ENCODE measurements around the gene IL25. TPM values are rescaled to one million over a fixed set of nuclear protein-coding genes. Genes with fewer than 3 reads are reported as not detected.

Gene IL25
- total and polyA plus RNA-seq, 9 donors, result not detected

DNA sequence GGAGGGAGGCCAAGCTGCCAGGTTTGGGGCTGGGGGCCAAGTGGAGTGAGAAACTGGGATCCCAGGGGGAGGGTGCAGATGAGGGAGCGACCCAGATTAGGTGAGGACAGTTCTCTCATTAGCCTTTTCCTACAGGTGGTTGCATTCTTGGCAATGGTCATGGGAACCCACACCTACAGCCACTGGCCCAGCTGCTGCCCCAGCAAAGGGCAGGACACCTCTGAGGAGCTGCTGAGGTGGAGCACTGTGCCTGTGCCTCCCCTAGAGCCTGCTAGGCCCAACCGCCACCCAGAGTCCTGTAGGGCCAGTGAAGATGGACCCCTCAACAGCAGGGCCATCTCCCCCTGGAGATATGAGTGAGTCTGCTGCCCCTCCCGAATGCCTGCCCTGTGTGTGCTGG is 432 bp downstream of the IL25 start:
- Histone ChIP-seq H3K4me3 (ENCODE audit: low read length) (no peak overlapping the region), H3K27me3 (ENCODE audit: control insufficient read depth, insufficient read depth, low read length) (peaks cover 9% of the 10 kb centered on the region), H3K4me1 (ENCODE audit: control insufficient read depth, insufficient read depth, low read length) (peaks cover 11% of the 10 kb centered on the region), H3K27ac (ENCODE audit: low read length) (no peak overlapping the region), H3K9me3 (replicated peaks; ENCODE audit: control insufficient read depth, low read depth, low read length) (no peaks in the 10 kb centered on the region), H3K36me3 (ENCODE audit: control insufficient read depth, insufficient read depth, low read length) (no peaks in the 10 kb centered on the region)
- WGBS (ENCODE audit: insufficient coverage), result no CpG with 5 or more reads among the region's 3 CpGs
- DNase-seq, result no peak

- Histone ChIP-seq H3K4me1 (ENCODE audit: control insufficient read depth, insufficient read depth, low read length) (peaks cover 20% of the 10 kb centered on the region), H3K9me3 (replicated peaks; ENCODE audit: control insufficient read depth, low read depth, low read length) (no peaks in the 10 kb centered on the region), H3K4me3 (ENCODE audit: low read length) (no peak overlapping the region), H3K27me3 (ENCODE audit: control insufficient read depth, insufficient read depth, low read length) (peaks cover 9% of the 10 kb centered on the region), H3K36me3 (ENCODE audit: control insufficient read depth, insufficient read depth, low read length) (no peaks in the 10 kb centered on the region), H3K27ac (ENCODE audit: low read length) (no peak overlapping the region)
- 82% methylated on average over 21 of the region's 21 CpGs for WGBS (ENCODE audit: insufficient coverage)
- no peak for DNase-seq
Observed at GRCh38 chr14:23375527-23376251, 3.1 kb downstream of the IL25 start.

DNA sequence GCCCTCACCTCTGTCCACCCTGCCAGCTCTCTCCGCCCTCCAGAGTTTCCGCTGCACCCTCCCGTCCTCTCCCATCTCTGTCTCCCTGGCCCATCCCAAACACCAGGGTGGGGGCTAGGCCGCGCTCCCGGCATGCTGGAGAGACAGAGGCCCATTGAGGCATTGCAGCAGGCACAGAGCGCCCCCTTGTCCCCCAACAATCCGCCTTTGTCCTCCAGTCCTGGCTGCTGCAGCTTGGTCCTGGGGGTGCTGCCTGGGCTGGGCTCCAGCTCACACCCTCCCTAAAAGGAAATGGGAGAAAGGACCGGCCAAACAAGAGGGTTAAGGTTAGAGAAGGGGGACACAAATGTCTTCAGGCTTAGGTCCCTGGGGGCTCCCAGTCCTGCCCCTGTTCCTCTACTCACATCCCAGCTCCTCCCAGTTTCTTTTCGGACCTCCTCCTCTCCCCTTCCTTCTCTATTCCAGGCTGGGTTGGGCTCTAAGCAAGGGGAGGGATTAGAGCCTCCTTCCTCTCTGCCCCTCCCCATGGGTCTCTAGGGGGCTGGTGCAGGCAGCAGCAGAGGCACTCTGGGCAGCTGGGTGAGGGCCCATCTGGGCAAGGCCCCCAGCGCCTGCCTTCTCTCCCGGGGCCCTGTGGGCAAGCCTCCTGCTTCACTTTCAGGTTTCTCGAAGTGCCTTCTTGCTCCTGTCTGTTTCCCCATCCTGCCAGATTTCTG is 4.0 kb downstream of the IL25 start, which contains the start of gene CMTM5:
CMTM5 (plus strand) TSS at position 565 of the 716 bp plus-strand sequence. CDS start 206 bp downstream, outside the sequence.
- peak within 1 kb of the TSS; percentile 7 for H3K27ac ChIP-seq (ENCODE audit: low read length)

DNA sequence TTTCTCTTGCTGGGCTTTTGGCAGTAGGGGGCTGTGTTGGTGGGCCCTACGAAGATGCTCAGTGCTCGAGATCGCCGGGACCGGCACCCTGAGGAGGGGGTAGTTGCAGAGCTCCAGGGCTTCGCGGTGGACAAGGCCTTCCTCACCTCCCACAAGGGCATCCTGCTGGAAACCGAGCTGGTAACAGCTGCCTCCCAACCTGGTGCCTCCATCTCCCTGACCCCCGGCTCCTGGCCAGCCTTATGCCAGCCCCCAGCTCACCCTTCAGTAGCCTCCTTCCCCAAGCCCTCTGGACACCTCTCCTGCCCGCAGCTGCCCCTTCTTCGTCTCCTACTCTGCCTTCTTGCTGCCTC is 4.6 kb downstream of the IL25 start:
- Histone ChIP-seq H3K4me1 (ENCODE audit: control insufficient read depth, insufficient read depth, low read length) (peaks cover 29% of the 10 kb centered on the region), H3K9me3 (replicated peaks; ENCODE audit: control insufficient read depth, low read depth, low read length) (no peaks in the 10 kb centered on the region), H3K4me3 (ENCODE audit: low read length) (no peak overlapping the region), H3K27me3 (ENCODE audit: control insufficient read depth, insufficient read depth, low read length) (peaks cover 8% of the 10 kb centered on the region), H3K36me3 (ENCODE audit: control insufficient read depth, insufficient read depth, low read length) (no peaks in the 10 kb centered on the region), H3K27ac (ENCODE audit: low read length) (no peak overlapping the region)
- 63% methylated on average over 3 of the region's 11 CpGs for WGBS (ENCODE audit: insufficient coverage)
- no peak for DNase-seq

More for the DNA sequence above, 4.0 kb downstream of the IL25 start, which contains the start of gene CMTM5:
- Histone ChIP-seq H3K4me3 (ENCODE audit: low read length) (no peak within 1 kb of the TSS), H3K4me1 (ENCODE audit: control insufficient read depth, insufficient read depth, low read length) (peaks cover 27% of the 10 kb centered on the region), H3K27me3 (ENCODE audit: control insufficient read depth, insufficient read depth, low read length) (peaks cover 8% of the 10 kb centered on the region), H3K9me3 (replicated peaks; ENCODE audit: control insufficient read depth, low read depth, low read length) (no peaks in the 10 kb centered on the region), H3K36me3 (ENCODE audit: control insufficient read depth, insufficient read depth, low read length) (no peaks in the 10 kb centered on the region)
- DNase-seq, result peak; percentile 80
- WGBS (ENCODE audit: insufficient coverage), result 32% methylated on average over 9 of the region's 13 CpGs

GRCh38 chr14:23377573-23378563 is 5.3 kb downstream of the IL25 start:
- Histone ChIP-seq H3K9me3 (replicated peaks; ENCODE audit: control insufficient read depth, low read depth, low read length) (no peaks in the 10 kb centered on the region), H3K4me1 (ENCODE audit: control insufficient read depth, insufficient read depth, low read length) (peaks cover 29% of the 10 kb centered on the region), H3K36me3 (ENCODE audit: control insufficient read depth, insufficient read depth, low read length) (no peaks in the 10 kb centered on the region), H3K27me3 (ENCODE audit: control insufficient read depth, insufficient read depth, low read length) (peaks cover 8% of the 10 kb centered on the region), H3K27ac (ENCODE audit: low read length) (no peak overlapping the region), H3K4me3 (ENCODE audit: low read length) (no peak overlapping the region)
- DNase-seq, result no peak
- WGBS (ENCODE audit: insufficient coverage), result 82% methylated on average over 13 of the region's 14 CpGs

GRCh38 chr14:23378612-23379220 is 6.1 kb downstream of the IL25 start:
- Histone ChIP-seq H3K27ac (ENCODE audit: low read length) (no peak overlapping the region), H3K36me3 (ENCODE audit: control insufficient read depth, insufficient read depth, low read length) (no peaks in the 10 kb centered on the region), H3K27me3 (ENCODE audit: control insufficient read depth, insufficient read depth, low read length) (peaks cover 8% of the 10 kb centered on the region), H3K9me3 (replicated peaks; ENCODE audit: control insufficient read depth, low read depth, low read length) (no peaks in the 10 kb centered on the region), H3K4me3 (ENCODE audit: low read length) (no peak overlapping the region), H3K4me1 (ENCODE audit: control insufficient read depth, insufficient read depth, low read length) (peaks cover 29% of the 10 kb centered on the region)
- WGBS (ENCODE audit: insufficient coverage), result 67% methylated on average over 8 of the region's 11 CpGs
- no peak for DNase-seq

DNA sequence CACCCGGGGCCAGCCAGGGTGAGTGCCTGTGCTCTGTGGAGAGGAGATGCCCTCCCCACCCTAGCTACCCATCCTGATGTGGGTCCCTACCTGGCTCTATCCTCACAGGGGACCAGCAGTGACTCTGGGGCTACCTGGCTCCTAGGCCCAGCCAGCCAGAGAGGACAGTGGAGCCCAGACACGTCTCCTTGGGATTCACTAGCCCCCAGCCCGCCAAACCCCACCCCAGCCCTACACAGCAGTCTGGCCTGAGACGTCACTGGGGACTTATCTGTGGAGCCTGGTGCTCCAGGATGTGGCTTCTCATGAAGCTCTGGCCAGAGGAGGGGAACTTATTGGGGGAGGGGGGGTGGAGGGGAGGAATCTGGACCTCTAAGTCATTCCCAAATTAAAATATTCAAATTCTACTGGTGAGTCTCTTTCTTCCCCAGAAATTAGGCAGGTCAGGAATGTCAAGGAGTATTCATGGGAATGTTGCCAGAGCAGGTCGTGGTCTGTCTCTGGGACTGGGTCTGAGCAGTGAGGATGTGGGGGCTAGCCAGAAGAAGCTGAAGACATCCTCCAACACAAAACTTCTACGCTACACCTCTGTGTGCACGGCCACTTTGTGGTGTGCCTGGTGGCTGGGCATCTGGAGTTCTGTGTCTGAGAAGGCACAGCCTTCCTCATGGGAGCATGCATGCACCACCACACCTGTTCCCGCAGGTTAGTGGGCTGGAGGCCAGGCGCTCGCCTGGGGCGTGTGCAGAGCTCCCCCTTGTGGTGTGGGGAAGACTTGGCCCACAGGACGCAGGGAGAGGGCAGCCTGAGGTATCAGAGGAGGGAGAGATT is 7.0 kb downstream of the IL25 start:
- Histone ChIP-seq H3K9me3 (replicated peaks; ENCODE audit: control insufficient read depth, low read depth, low read length) (no peaks in the 10 kb centered on the region), H3K27me3 (ENCODE audit: control insufficient read depth, insufficient read depth, low read length) (peaks cover 8% of the 10 kb centered on the region), H3K36me3 (ENCODE audit: control insufficient read depth, insufficient read depth, low read length) (no peaks in the 10 kb centered on the region), H3K27ac (ENCODE audit: low read length) (no peak overlapping the region), H3K4me3 (ENCODE audit: low read length) (no peak overlapping the region), H3K4me1 (ENCODE audit: control insufficient read depth, insufficient read depth, low read length) (peaks cover 29% of the 10 kb centered on the region)
- DNase-seq, result no peak
- 50% methylated on average over 5 of the region's 12 CpGs for WGBS (ENCODE audit: insufficient coverage)

- 33% methylated on average over 14 of the region's 16 CpGs for WGBS (ENCODE audit: insufficient coverage)
Observed at GRCh38 chr14:23380197-23380914, 7.7 kb downstream of the IL25 start.

More at GRCh38 chr14:23380197-23380914, 7.7 kb downstream of the IL25 start:
- no peak for DNase-seq
- peaks cover 8% of the 10 kb centered on the region for H3K27me3 ChIP-seq (ENCODE audit: control insufficient read depth, insufficient read depth, low read length)
- H3K36me3 ChIP-seq (ENCODE audit: control insufficient read depth, insufficient read depth, low read length), result no peaks in the 10 kb centered on the region
- no peaks in the 10 kb centered on the region for H3K9me3 ChIP-seq (replicated peaks; ENCODE audit: control insufficient read depth, low read depth, low read length)
- peaks cover 29% of the 10 kb centered on the region for H3K4me1 ChIP-seq (ENCODE audit: control insufficient read depth, insufficient read depth, low read length)
- H3K4me3 ChIP-seq (ENCODE audit: low read length), result no peak overlapping the region
- no peak overlapping the region for H3K27ac ChIP-seq (ENCODE audit: low read length)

All from muscle of leg (tissue), 11 donors.